Measurements from ENCODE around the gene PTPRG.

DNA sequence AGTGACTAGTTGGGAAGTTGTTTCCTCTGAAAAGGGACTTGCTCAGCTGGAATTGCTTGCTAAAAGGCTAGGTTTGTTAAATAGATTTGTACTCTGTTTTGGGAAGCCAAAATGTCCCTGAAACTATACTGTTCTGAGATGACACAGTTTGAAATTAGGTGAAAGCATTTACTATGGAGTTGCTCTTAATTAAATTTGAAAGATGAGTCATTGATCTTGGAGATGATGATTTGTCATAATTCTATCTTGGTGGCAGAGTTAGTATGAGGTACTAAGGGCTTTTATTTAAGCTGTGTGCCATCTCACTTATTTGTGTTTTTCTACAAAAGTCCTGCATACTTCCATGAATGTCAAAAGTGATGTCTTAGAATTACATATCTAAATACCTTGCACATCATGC, 320.9 kb downstream of the PTPRG start:
- TF ChIP-seq, protein P1, sequence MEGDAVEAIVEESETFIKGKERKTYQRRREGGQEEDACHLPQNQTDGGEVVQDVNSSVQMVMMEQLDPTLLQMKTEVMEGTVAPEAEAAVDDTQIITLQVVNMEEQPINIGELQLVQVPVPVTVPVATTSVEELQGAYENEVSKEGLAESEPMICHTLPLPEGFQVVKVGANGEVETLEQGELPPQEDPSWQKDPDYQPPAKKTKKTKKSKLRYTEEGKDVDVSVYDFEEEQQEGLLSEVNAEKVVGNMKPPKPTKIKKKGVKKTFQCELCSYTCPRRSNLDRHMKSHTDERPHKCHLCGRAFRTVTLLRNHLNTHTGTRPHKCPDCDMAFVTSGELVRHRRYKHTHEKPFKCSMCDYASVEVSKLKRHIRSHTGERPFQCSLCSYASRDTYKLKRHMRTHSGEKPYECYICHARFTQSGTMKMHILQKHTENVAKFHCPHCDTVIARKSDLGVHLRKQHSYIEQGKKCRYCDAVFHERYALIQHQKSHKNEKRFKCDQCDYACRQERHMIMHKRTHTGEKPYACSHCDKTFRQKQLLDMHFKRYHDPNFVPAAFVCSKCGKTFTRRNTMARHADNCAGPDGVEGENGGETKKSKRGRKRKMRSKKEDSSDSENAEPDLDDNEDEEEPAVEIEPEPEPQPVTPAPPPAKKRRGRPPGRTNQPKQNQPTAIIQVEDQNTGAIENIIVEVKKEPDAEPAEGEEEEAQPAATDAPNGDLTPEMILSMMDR (IDR thresholded peaks at IDR 0.05): no peak
- no peak for TF ChIP-seq POLR2A (IDR thresholded peaks at IDR 0.05)

Data from adrenal gland (tissue), 5 donors.